Ovary (tissue), 3 donors: Measurements from ENCODE around the gene PLK5.

Experiments
- POLR2A ChIP-seq: fragments of 450-650 bp; IDR thresholded peaks from one replicate; pipeline ENCODE4 v1.6.1; 2017; ENCODE audit warnings: antibody characterized with exemption, mild to moderate bottlenecking, moderate library complexity
- TF ChIP-seq, protein P1 (sequence below), 3 donors: fragments of 450-650 bp in 2 of 3; fragments of 200-600 bp in 1 of 3; IDR thresholded peaks; one replicate each; pipeline versions ENCODE4 v1.5.1 to v1.8.0; 2016 to 2022; ENCODE audit warnings: antibody characterized with exemption in 3 of 3, mild to moderate bottlenecking in 1 of 3
- donor health status: DM: no; HTN: no; CAD: no.

DNA sequence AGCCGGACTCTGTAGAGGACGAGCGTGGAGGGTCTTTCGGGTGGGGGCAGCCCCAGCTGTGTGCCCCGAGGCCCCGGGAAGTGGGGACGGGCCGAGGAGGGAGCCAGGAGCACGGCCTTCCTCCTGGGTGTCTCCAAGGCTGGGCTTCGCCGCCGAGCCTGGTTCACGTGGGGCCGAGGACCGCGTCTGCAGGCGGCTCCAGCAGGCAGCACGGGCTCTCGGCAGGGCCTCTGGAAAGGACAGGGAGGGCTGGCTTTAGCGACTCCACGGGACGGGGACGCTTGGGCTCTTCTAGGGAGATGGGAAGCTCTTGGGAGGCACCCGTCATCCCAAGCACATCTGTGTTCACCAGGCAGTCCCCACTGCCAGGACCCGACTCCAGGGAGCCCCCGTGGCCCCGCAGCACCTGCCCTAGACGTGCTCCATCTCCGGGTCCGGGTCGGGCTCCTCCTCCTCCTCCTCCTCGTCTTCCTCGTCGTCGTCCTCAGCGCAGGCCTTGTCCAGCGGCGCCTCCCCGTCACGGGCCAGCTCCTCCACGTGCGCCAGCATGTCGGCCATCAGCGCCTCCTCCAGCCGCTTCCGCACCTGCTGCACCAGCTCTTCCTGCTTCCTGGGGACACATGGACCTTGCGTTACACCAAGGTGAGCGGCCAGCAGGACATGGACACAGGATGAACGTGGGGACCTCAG lies 54.2 kb downstream of the PLK5 start:
- TF ChIP-seq, protein P1, sequence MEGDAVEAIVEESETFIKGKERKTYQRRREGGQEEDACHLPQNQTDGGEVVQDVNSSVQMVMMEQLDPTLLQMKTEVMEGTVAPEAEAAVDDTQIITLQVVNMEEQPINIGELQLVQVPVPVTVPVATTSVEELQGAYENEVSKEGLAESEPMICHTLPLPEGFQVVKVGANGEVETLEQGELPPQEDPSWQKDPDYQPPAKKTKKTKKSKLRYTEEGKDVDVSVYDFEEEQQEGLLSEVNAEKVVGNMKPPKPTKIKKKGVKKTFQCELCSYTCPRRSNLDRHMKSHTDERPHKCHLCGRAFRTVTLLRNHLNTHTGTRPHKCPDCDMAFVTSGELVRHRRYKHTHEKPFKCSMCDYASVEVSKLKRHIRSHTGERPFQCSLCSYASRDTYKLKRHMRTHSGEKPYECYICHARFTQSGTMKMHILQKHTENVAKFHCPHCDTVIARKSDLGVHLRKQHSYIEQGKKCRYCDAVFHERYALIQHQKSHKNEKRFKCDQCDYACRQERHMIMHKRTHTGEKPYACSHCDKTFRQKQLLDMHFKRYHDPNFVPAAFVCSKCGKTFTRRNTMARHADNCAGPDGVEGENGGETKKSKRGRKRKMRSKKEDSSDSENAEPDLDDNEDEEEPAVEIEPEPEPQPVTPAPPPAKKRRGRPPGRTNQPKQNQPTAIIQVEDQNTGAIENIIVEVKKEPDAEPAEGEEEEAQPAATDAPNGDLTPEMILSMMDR (IDR thresholded peaks at IDR 0.05): no peak
- no peak for TF ChIP-seq POLR2A
